Nephron (organoid): Measurements from ENCODE around the gene GGA1.
"Not testable (repeated sequence)": the region's sequence is repeated elsewhere in the genome, so short reads cannot be mapped to it uniquely, and the experiment has no call there.

Experiments
- H3K27ac Mint-ChIP-seq, 3 experiments: 2 replicates each; pipeline ENCODE4 v1.8.0; 2020; ENCODE audit warnings: mixed read lengths in 3 of 3, mild to moderate bottlenecking in 2 of 3, moderate library complexity in 1 of 3
- H3K27me3 Mint-ChIP-seq: 2 replicates; pipeline ENCODE4 v1.8.0; 2021; ENCODE audit warnings: low read depth, mild to moderate bottlenecking, moderate library complexity, mixed read lengths
- H3K36me3 Mint-ChIP-seq: 2 replicates; pipeline ENCODE4 v1.8.0; 2020; ENCODE audit warnings: low read depth, mixed read lengths
- H3K4me1 Mint-ChIP-seq: 2 replicates; pipeline ENCODE4 v1.8.0; 2020; ENCODE audit warnings: mixed read lengths
- H3K4me3 Mint-ChIP-seq, 3 experiments: 2 replicates each; pipeline ENCODE4 v1.8.0; 2020; ENCODE audit warnings: mild to moderate bottlenecking in 3 of 3, mixed read lengths in 3 of 3, moderate library complexity in 2 of 3
- H3K9me3 Mint-ChIP-seq: 2 replicates; pipeline ENCODE4 v1.8.0; 2020; ENCODE audit warnings: mixed read lengths
- TF ChIP-seq, protein P1 (sequence below), 3 experiments: fragments of 200-600 bp; sonication (generic); IDR thresholded peaks; one replicate each; pipeline ENCODE4 v1.5.0; 2021; ENCODE audit warnings: antibody characterized with exemption in 3 of 3; ENCODE audit not compliant: unreplicated experiment in 3 of 3

Gene GGA1

DNA sequence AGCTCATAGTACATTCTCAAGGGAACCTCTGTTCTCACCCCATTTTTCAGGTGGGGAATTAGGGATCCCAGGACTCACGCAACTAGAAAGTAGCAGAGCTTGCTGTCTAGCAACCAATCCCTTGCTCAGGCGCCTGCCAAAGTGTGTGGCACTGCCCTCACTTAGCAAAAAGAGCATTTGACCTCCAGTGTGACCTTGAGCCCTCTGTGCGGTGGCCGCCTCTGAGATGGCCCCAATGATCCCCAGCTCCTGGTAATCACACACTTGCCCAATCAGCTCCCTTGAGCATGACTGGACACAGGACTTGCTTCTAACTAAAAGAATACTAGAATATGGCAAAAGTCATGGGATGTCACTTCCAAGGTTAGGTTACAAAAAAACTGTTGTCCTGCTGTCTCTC is 26.1 kb upstream of the GGA1 start:
- TF ChIP-seq, protein P1, sequence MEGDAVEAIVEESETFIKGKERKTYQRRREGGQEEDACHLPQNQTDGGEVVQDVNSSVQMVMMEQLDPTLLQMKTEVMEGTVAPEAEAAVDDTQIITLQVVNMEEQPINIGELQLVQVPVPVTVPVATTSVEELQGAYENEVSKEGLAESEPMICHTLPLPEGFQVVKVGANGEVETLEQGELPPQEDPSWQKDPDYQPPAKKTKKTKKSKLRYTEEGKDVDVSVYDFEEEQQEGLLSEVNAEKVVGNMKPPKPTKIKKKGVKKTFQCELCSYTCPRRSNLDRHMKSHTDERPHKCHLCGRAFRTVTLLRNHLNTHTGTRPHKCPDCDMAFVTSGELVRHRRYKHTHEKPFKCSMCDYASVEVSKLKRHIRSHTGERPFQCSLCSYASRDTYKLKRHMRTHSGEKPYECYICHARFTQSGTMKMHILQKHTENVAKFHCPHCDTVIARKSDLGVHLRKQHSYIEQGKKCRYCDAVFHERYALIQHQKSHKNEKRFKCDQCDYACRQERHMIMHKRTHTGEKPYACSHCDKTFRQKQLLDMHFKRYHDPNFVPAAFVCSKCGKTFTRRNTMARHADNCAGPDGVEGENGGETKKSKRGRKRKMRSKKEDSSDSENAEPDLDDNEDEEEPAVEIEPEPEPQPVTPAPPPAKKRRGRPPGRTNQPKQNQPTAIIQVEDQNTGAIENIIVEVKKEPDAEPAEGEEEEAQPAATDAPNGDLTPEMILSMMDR (IDR thresholded peaks at IDR 0.05; ENCODE audit: unreplicated experiment in 3 of 3): no peak
- H3K9me3 Mint-ChIP-seq: no peaks in the 10 kb centered on the region
- H3K4me1 Mint-ChIP-seq: peaks cover 24% of the 10 kb centered on the region
- peak overlapping the region in 1 of 3 experiments; percentile 88 for H3K27ac Mint-ChIP-seq
- H3K4me3 Mint-ChIP-seq: no peak overlapping the region
- peaks cover 7% of the 10 kb centered on the region for H3K27me3 Mint-ChIP-seq
- no peaks in the 10 kb centered on the region for H3K36me3 Mint-ChIP-seq

DNA sequence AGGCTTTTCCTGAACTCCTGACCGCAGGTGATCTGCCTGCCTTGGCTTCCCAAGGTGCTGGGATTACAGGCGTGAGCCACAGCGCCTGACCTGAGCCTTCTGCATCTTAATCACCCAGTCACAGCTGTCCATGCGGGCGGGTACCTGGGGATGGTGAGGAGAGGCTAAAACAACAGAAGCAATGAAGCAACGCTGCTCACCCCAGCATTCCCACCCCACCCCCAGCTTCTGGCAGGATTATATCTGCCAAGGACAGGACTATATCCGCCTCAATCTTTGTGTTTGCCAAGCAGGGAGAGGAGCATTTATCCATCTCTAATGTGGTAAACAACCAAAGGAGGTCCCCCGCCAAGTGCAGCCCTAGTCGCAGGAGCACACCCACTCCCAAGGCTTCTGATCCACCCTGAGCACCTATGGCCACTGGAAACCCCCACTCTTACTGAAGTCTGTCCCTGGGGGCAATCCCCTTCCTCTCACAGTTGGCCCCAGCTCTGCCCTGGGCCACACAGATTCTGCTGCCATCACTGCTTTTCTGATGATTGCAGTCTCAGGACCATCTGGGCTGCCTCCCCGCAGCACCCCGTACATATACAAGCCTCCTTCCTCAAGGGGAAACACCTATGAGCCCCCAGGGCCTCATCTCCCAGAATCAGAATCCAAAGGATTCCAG is 20.0 kb upstream of the GGA1 start:
- H3K4me3 Mint-ChIP-seq: no peak overlapping the region
- no peaks in the 10 kb centered on the region for H3K36me3 Mint-ChIP-seq
- H3K27me3 Mint-ChIP-seq: peaks cover 3% of the 10 kb centered on the region

DNA sequence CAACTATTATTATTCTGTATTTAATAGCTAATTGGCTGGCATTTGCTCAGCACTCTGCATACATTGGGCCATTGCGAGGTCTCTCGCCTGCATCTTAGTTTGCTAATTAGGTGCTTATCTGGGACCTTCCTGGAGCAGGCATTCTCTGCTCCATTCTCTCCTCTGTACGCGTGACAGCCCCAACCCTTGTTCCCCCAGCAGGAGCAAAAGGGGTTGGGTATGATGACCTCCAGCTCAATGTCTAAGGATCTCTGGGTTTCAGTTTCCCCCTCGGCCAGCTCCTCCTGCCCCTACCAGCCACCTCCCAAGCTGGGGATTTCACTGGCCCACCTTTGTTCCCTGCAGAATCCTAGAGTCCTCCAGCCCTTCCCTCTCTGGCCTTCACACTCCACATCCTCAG is 19.0 kb upstream of the GGA1 start:
- no peaks in the 10 kb centered on the region for H3K36me3 Mint-ChIP-seq
- H3K4me1 Mint-ChIP-seq: peaks cover 33% of the 10 kb centered on the region
- peak overlapping the region; percentile 54 to 98 (median 96) for H3K27ac Mint-ChIP-seq
- H3K9me3 Mint-ChIP-seq: no peaks in the 10 kb centered on the region
- TF ChIP-seq, protein P1 (IDR thresholded peaks at IDR 0.05; ENCODE audit: unreplicated experiment in 3 of 3): no peak
- peaks cover 3% of the 10 kb centered on the region for H3K27me3 Mint-ChIP-seq
- no peak overlapping the region for H3K4me3 Mint-ChIP-seq

More for the DNA sequence above, 20.0 kb upstream of the GGA1 start:
- Mint-ChIP-seq H3K9me3 (no peaks in the 10 kb centered on the region), H3K4me1 (peaks cover 33% of the 10 kb centered on the region), H3K27ac (peak overlapping the region; percentile 40 to 62 (median 57))
- TF ChIP-seq, protein P1 (IDR thresholded peaks at IDR 0.05; ENCODE audit: unreplicated experiment in 3 of 3): no peak

DNA sequence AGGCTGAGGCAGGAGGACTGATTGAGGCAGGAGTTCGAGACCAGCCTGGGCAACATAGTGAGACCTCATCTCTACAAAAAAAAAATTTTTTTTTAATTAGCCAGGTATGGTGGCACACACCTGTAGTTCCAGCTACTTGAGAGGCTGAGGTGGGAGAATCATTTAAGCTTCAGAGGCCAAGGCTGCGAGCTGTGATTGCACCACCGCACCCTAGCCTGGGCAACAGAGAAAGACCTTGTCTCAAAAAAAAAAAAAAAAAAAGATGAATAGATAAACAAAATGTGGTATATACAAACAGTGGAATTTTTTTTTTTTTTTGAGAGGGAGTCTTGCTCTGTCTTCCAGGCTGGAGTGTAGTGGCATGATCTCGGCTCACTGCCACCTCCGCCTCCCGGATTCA is 17.6 kb upstream of the GGA1 start:
- peaks cover 33% of the 10 kb centered on the region for H3K4me1 Mint-ChIP-seq
- H3K27ac Mint-ChIP-seq, H3K36me3 Mint-ChIP-seq, H3K27me3 Mint-ChIP-seq, H3K9me3 Mint-ChIP-seq, H3K4me3 Mint-ChIP-seq: not testable (repeated sequence)

DNA sequence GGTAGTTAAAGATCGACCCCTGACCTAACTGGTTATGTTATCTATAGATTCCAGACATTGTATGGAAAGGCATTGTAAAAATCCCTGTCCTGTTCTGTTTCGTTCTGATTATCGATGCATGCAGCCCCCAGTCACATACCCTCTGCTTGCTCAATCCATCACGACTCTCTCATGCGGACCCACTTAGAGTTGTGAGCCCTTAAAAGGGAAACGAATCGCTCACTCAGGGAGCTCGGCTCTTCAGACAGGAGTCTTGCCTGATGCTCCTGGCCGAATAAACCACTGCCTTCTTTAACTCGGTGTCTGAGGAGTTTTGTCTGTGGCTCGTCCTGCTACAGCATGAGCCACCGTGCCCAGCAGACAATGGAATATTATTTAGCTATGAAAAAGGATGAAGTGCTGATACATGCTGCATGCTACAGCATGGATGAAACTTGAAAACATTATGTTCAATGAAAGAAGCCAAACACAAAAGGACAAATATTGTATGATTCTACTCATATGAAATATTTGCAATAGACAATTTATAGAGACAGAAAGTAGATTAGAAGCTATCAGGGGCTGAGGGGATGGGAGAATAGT is 16.7 kb upstream of the GGA1 start:
- peaks cover under 1% of the 10 kb centered on the region for H3K27me3 Mint-ChIP-seq
- peak overlapping the region; percentile 72 to 77 (median 74) for H3K4me3 Mint-ChIP-seq
- H3K4me1 Mint-ChIP-seq: peaks cover 30% of the 10 kb centered on the region
- TF ChIP-seq, protein P1 (IDR thresholded peaks at IDR 0.05; ENCODE audit: unreplicated experiment in 3 of 3): no peak
- H3K36me3 Mint-ChIP-seq: no peaks in the 10 kb centered on the region
- no peaks in the 10 kb centered on the region for H3K9me3 Mint-ChIP-seq
- peak overlapping the region in 2 of 3 experiments; percentile 63 to 87 for H3K27ac Mint-ChIP-seq

DNA sequence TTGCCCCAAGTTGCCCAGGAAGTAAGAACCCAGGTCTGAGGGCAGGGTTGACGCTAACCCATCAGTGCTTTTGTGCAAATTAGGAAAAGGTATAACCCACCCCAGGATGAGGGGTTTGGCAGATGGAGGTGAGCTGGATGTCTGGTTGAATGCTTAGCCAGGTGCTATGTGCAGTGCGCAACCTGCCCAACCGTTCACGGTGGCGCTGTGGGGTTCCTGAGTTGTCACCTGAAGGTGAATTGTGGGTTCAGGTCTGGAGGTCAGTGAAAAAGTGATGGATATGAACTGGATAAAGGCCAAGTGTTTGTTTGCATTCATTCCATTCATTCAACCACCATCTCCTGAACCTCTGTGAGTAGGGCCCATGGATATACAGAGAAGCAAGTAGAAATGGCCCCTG is 14.4 kb upstream of the GGA1 start:
- H3K36me3 Mint-ChIP-seq: no peaks in the 10 kb centered on the region
- no peak overlapping the region for H3K27ac Mint-ChIP-seq
- H3K4me1 Mint-ChIP-seq: peaks cover 26% of the 10 kb centered on the region
- no peaks in the 10 kb centered on the region for H3K27me3 Mint-ChIP-seq
- TF ChIP-seq, protein P1 (IDR thresholded peaks at IDR 0.05; ENCODE audit: unreplicated experiment in 3 of 3): no peak
- no peak overlapping the region for H3K4me3 Mint-ChIP-seq
- no peaks in the 10 kb centered on the region for H3K9me3 Mint-ChIP-seq
